Superior temporal gyrus (tissue), 1 donor: Measurements from ENCODE around the gene TMEM98.
A peak's percentile ranks its signal among the peaks of the same experiment; 100 is the strongest.
"Not testable (repeated sequence)": the region's sequence is repeated elsewhere in the genome, so short reads cannot be mapped to it uniquely, and the experiment has no call there.

Source experiments
- DNase-seq: peaks from one replicate; pipeline ENCODE4 v3.0.0-alpha.2; 2016; ENCODE audit errors: extremely low spot score

The TMEM98 gene

DNA sequence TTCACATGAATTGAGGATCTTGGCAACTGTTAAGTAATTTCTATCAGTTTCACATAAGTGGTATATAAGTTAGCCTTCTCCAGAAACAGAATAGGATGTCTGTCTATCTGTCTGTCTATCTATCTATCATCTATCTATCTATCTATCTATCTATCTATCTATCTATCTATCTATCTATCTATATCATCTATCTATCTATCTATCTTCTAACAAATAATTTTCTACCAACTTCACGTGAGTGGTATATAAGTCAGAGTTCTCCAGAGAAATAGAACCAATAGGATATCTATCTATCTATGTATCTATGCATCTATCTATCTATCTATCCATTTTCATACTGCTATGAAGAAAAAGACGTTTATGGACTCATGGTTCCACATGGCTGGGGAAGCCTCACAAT lies 52.3 kb downstream of the TMEM98 start:
- no peak for DNase-seq

- not testable (repeated sequence) for DNase-seq
Observed at GRCh38 chr17:32981611-32982010, 53.7 kb downstream of the TMEM98 start.

GRCh38 chr17:32985050-32985756 lies 57.2 kb downstream of the TMEM98 start:
- no peak for DNase-seq

DNA sequence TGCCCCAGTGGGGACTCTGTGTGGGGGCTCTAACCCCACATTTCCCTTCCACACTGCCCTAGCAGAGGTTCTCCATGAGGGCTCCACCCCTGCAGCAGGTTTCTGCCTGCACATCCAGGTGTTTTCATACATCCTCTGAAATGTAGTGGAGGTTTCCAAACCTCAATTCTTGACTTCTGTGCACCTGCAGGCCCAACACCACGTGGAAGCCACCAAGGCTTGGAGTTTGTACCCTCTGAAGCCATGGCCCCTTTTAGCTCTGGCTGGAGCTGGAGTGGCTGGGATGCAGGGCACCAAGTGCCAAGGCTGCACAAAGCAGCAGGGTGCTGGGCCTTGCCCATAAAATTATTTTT lies 59.5 kb downstream of the TMEM98 start:
- not testable (repeated sequence) for DNase-seq

GRCh38 chr17:32987868-32988267 lies 59.9 kb downstream of the TMEM98 start:
- DNase-seq: not testable (repeated sequence)

DNA sequence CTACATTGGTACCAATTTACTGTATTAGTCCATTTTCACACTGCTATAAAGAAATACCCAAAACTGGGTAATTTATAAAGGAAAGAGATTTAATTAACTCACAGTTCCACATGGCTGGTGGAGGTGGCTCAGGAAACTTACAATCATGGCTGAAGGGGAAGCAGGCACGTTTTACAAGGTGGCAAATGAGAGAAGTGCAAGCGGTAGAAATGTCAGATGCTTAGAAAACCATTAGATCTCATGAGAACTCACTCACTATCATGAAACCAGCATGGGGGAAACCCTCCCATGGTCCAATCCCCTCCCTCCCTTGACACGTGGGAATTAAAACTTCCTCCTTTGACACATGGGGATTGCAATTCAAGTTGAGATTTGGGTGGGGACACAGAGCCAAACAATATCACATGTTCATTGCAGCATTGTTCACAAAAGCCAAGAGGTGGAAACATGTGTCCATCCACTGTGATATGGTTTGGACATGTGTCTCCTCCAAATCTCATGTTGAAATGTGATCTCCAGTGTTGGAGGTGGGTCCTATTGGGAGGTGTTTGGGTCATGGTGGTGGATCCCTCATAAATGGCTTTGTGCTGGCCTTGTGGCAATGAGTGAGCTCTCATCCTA lies 60.6 kb downstream of the TMEM98 start:
- no peak for DNase-seq

DNA sequence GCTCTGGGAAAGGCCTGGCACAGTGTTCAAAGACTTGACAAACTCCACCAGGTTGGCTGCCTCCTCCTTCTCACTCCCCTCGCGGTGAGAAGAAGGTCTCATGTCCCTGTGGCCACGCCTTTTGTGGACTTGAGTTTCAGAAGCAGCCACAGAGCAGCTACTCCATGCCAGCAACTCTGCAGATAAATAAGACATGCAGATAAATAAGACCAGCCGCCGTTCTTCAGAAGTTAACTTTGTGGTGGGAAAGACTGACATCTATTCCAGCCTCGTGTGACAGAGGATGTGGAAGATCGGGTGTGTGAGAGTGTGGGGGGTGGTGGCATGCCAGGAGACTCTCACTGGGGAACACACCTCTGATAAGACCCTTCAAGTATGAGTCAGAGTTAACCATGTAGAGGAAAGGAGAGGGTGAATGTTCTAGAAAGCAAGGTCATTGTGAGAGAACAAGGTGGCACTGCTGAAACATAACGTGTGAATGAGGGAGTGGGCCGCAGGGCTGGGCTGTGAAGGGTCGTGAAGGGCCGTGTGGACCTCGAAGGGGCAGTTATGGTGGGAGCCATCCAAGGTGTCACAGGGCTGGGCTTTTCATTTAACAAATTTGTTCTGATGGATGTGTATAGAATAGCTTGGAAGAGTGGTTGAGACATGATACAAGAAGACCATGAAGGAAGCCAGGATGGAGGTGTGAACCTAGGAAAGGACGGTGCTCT lies 64.5 kb downstream of the TMEM98 start:
- DNase-seq: no peak

DNA sequence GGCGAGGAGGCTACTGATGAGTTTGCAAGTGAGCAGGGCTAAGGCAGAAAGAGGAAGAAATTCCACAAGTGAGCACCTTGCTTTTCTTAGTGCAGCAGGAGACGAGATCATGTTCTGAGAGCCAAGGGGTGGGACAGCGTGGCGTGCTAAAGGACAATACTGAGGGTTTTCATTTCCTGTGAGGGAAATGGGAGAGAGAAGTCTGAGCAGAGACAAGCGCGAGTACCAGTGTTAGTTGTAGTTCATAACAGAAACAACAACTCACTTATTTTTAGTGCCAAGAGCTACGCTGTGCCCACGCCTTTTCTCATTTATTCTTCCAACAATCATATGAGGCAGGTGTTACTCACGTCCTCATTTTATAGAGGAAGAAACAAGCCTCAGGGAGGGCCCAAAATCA lies 66.0 kb downstream of the TMEM98 start:
- DNase-seq: peak; percentile 26
